NCI-H748 (cell line): ENCODE results near the gene NALF2.
A peak's percentile ranks its signal among the peaks of the same experiment; 100 is the strongest.

Source experiments
- DNase-seq: peaks from one replicate; lab custom pipeline; 2025; ENCODE audit not compliant: unreplicated experiment; lab: John Stamatoyannopoulos, UW

The NALF2 gene

DNA sequence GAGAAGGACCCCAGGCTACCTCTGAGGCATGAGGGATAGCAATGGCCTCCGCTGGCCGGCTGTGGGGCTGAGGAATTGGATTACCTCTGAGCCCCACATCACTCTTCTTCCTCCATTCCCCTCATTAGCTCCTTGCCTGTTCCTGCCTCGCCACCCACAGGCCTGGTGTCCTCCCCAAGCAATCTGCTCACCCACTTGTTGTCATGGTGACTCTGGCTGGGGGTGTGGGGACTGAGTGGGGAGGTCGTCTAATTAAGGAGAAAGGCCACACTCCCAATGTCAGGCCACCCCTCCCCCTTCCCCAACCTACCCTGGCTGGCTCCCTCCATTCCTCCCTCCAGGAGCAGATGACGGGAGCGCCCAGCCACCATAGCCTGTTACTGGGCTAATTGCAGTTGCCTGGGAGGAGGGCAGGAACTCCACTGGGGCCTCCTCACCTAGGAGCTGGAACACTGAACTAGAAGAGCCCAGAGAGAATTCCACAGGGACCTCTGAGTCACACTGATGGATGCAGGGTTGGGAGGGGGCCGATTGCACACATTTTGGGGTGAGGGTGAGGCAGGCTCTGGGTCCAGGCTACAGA lies 20.7 kb downstream of the NALF2 start:
- DNase-seq: no peak

GRCh38 chrX:69530306-69530705 lies 26.2 kb downstream of the NALF2 start:
- DNase-seq: no peak

- no peak for DNase-seq
These were observed 27.1 kb downstream of the NALF2 start for GRCh38 chrX:69531031-69531755.

DNA sequence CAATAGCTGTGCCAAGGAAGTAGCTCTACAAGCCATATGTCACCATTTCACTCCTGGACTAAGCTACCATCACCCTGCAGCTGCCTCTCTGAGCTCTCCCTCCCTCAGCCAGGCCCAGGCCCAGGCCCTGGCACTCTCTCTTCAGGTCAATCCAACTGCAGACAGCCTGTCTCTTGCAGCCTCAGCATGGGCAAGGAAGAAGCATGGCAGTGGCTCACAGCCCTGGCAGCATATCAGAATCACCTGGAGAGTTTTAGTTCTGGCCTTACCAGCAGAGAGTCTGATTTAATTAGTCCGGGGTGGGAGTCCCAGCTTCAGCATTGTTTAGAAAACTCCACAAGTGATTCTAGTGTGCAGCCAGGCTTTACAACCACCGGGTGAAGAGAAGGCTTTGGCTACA lies 31.5 kb downstream of the NALF2 start:
- DNase-seq: no peak

GRCh38 chrX:69538321-69538876 lies 34.3 kb downstream of the NALF2 start:
- DNase-seq: peak; percentile 55

DNA sequence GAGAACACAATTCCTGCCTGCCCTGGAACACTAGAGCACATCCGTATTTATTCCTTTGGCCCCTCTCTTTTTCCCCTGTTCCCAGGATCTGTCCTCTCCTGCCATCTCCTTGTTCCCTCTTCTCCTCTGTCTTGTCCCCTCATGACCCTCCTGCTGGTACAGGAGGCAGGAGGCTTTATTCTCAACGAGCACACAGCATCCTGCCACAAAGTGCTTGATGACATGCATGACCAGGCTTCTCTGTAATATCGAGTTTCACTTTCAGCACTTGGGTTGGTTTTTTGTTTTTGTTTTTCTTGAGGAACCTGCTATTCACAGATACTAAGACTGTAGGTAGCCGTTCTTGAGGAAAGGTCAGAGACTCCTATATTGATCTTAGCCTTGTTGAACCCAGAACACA lies 35.3 kb downstream of the NALF2 start:
- no peak for DNase-seq

DNA sequence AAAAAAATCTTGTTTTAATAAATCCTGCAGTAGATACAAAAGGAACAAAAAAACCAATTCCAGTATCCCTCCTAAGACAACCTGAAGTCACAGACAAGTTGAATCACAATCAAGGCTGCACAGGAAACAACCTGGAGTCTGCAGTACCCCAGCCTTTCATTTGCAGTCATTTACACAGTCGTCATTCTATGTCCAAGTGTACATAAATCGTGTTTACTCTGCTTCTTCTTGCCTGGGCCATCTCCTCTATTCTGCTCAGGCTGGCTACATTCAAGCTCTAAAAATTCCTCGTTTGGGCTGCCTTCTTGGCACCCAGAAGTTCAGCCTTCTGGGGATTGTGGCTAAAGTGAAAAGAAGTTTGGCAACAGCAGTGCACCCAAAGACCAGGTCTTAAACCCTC lies 37.8 kb downstream of the NALF2 start:
- DNase-seq: no peak

DNA sequence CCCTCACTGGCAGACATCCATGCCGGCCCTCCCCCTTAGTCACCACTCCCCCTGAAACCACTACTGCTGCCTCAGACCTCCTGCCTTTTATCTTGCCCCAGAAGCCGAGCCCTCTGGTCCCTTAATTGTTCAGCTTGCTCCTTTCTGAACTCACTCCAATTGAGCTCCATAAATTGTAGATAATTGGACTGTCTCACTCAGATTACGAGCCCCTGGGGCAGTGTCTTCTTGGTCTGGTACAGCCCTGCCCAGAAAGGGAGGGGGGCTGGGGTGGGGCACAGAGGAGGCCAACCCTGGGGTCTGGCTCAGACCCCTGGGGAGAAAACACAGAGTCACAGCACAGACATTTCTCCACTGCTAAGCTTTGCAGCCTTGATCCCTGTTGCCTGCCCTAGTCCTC lies 39.4 kb downstream of the NALF2 start:
- DNase-seq: no peak

GRCh38 chrX:69546417-69546816 lies 42.3 kb downstream of the NALF2 start:
- no peak for DNase-seq

- no peak for DNase-seq
These were observed 42.9 kb downstream of the NALF2 start for GRCh38 chrX:69546978-69547377.

DNA sequence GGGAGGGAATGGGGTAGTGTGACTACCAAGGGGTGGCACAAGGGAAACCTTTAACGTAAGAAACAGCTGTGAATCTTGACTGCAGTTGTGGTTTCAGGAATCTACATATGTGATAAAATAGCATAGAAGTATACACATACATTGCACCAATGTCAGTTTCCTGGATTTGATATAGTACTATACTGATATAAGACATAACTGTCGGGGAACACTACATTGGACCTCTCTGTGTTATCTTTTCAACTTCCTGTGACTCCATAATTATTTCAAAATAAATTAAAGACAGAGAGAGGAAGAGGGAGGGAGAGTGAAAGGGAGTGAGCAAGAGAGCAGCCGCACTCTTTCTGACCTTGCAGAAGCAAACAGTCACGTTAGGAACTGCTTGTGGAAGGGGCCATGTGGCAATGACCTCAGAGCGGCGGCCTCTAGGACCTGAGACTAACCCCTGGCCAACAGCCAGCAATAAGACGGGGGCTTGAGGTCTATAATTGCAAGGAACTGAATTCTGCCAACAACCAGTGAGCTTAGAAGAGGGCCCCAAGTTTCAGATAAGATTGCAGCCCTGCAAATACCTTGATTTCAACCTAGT lies 47.4 kb downstream of the NALF2 start:
- DNase-seq: no peak

DNA sequence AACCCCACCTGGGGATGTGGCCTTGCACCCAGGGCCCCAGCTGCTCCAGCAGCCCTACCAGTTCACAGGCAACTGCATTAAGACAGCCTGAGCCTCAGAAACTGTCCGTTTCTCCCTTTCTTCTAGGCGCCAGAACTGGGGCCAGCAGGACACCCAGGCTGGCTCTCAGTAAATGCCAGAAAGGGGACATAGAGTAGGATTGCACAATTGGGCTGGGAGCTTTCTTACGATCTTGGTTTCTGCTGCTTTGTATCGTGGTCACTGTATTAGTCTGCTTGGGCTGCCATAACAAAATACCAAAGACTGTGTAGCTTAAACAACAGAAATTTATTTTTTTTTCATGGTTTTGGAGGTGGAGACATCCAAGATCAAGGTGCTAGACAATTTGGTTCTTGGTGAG lies 48.4 kb downstream of the NALF2 start:
- no peak for DNase-seq
